DMS153 treated with DMSO at 0.1 percent for 48 hours (cell line): ENCODE data around the gene RGL1.

Experiments
- DNase-seq: peaks from one replicate; lab custom pipeline; 2025; ENCODE audit not compliant: unreplicated experiment; lab: John Stamatoyannopoulos, UW

Gene RGL1

DNA sequence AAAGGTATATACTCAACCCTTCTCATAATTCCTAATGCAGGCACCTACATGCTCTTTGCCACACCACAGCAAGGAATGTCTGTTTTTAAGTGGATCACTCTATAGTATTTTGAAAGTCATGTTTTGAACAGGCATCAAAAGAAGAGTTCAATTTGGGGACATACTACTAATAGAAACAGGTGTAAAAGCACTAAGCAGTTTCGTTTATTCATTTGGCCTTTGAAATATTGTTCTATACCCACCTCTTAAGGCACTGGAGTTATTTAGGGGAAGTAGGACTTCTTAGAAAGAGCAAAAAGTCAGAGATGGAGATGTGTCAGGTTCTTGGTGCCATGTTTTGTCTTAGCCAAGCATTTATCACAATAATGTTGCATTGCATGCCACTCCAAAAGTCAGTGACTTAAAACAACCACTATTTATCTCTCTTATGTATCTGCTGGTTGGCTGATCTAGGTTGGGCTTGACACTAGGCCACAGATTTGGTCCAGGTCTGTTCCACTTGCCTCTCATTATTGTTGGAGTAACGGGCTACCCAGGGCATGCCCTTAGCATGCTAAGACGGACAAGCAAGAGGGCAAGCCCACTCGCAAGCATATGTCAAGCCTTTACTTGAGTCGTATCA is 107.5 kb downstream of the RGL1 start:
- no peak for DNase-seq

GRCh38 chr1:183913567-183913993 is 108.7 kb downstream of the RGL1 start:
- no peak for DNase-seq

GRCh38 chr1:183914276-183914675 is 109.4 kb downstream of the RGL1 start:
- DNase-seq, result no peak

- no peak for DNase-seq
These were observed 110.0 kb downstream of the RGL1 start for GRCh38 chr1:183914891-183915290.

GRCh38 chr1:183915625-183916510 is 110.9 kb downstream of the RGL1 start:
- peak; percentile 90 for DNase-seq

- DNase-seq, result no peak
These were observed 111.7 kb downstream of the RGL1 start for GRCh38 chr1:183916574-183916973.

GRCh38 chr1:183918589-183918988 is 113.7 kb downstream of the RGL1 start:
- DNase-seq, result no peak

DNA sequence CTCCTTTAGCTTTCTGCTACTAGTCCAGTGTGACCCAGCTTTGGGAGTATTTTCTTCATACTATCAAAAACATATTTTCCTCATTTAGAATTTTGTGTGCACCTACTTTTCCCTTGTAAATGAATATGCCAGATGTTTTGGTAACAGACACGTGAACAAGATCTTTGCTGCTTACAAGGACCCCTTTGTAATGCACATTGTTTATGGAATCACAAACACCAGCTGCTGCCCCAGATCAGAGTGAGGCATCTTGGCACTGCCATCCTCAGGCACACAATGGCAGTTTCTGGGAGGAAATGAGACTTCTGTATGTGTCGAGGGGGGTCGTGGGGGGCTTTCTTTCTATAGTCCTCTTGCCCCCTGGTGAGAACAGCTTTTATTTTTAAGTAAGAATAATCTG is 115.7 kb downstream of the RGL1 start:
- DNase-seq, result no peak

- no peak for DNase-seq
These were observed 117.3 kb downstream of the RGL1 start for GRCh38 chr1:183922197-183922596.

GRCh38 chr1:183925947-183926346 is 121.0 kb downstream of the RGL1 start:
- no peak for DNase-seq

- no peak for DNase-seq
These were observed 122.1 kb downstream of the RGL1 start for GRCh38 chr1:183926983-183927382.

GRCh38 chr1:183931646-183932271 is 126.8 kb downstream of the RGL1 start:
- DNase-seq, result no peak

DNA sequence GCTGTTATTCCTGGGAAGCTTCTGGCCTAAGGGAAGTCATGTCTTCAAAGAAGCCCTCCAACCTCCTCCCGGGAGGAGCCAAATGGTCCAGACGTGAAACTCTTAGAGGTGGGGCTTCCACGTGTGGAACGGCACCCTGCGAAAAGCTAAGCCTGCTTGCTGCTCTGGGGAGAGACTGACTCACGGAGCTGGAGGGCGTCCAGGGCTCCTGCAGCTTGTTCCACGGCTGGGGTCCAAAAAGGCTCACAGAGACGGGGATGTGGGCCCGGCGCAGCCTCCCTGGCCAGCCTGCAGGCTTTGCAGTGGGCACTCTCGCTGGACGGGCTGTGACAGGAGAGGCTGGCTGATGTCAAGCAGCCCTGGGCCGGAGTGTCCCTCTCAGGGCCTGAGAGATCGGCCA is 127.5 kb downstream of the RGL1 start:
- no peak for DNase-seq

- no peak for DNase-seq
These were observed 128.7 kb downstream of the RGL1 start for GRCh38 chr1:183933528-183934179.

GRCh38 chr1:183934314-183934713 is 129.4 kb downstream of the RGL1 start:
- DNase-seq, result no peak

DNA sequence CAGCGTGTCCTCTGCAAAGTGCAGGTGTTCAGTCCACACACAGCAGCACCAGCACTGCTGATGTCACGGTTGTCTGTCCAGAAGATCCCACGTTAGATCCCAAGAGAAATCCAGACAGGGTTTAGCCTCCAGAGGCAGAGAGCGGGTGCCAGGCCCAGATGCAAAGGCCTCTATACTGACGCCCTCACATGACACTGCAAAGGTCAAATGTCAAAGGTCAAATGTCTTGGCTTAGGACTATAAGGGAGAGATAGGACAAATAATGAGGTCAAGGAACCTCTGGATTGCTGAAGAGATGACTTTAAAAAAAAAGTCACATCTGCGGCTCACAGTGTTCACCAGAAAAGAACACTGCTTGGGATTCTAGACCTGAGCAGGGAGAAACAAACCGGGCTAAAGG is 131.1 kb downstream of the RGL1 start:
- no peak for DNase-seq

GRCh38 chr1:183936791-183937190 is 131.9 kb downstream of the RGL1 start:
- DNase-seq, result no peak

GRCh38 chr1:183937611-183938010 is 132.7 kb downstream of the RGL1 start:
- DNase-seq, result no peak

DNA sequence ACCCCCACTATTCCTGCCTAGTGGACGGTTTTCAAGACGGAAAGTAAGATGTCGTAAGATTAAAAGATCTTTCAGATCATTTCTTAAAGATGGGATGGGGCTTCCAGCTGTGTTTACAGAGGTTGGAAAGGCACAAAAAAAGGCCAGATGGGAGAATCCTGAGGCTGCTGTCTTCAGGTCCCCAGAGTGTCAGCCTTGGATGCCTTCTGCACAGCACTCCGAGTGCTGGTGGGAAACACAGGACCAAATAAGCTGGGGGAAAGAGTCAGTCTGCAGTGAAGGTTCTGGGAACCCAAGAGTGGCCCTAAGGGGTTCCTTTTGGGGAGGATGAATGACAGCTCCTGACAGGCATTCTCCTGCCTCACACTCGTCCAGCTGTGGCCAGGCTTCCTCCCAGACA is 136.1 kb downstream of the RGL1 start:
- DNase-seq, result no peak

GRCh38 chr1:183942933-183943693 is 138.2 kb downstream of the RGL1 start:
- peak; percentile 15 for DNase-seq
